Measurements from ENCODE around the gene EIF4EBP2. TPM values are rescaled to one million over a fixed set of nuclear protein-coding genes. Genes with fewer than 3 reads are reported as not detected.

The EIF4EBP2 gene
- polyA plus RNA-seq, 1 experiment: 13.4 TPM

GRCh38 chr10:70369498-70370018 is 34.4 kb upstream of the EIF4EBP2 start:
- TF ChIP-seq CTCF (IDR thresholded peaks at IDR 0.05; ENCODE audit: insufficient read depth, low read depth, low read length): no peak
- no peak overlapping the region for H3K4me3 ChIP-seq (ENCODE audit: low read depth, low read length)
- no peak for DNase-seq (ENCODE audit: low read depth)
- ChIA-PET POLR2A (no interaction called here), CTCF (no interaction called here)
- no peaks in the 10 kb centered on the region for H3K27me3 ChIP-seq (ENCODE audit: control insufficient read depth, insufficient read depth, low read length)
- peaks cover 2% of the 10 kb centered on the region; the same call in 1 of the 2 replicates for H3K36me3 ChIP-seq (ENCODE audit: control insufficient read depth, insufficient read depth, low read length)

- H3K36me3 ChIP-seq (ENCODE audit: control insufficient read depth, insufficient read depth, low read length): peaks cover 2% of the 10 kb centered on the region; the same call in 1 of the 2 replicates
- CTCF ChIA-PET: no interaction called here
- DNase-seq (ENCODE audit: low read depth): no peak
- no peak for TF ChIP-seq CTCF (IDR thresholded peaks at IDR 0.05; ENCODE audit: insufficient read depth, low read depth, low read length)
- no peak overlapping the region for H3K4me3 ChIP-seq (ENCODE audit: low read depth, low read length)
- POLR2A ChIA-PET: no interaction called here
- H3K27me3 ChIP-seq (ENCODE audit: control insufficient read depth, insufficient read depth, low read length): no peaks in the 10 kb centered on the region
These were observed 33.2 kb upstream of the EIF4EBP2 start for GRCh38 chr10:70370766-70371165.

GRCh38 chr10:70371846-70372245 is 32.1 kb upstream of the EIF4EBP2 start:
- POLR2A ChIA-PET: no interaction called here

GRCh38 chr10:70374775-70375614 is 28.9 kb upstream of the EIF4EBP2 start:
- ChIA-PET POLR2A (no interaction called here), CTCF (interaction anchor here (0.6 to 4.2 kb wide), 4 partner anchors 10 to 259 kb away, joined by 3 to 33 read pairs (median 3); no protein-coding TSS in a partner anchor)
- Histone ChIP-seq H3K36me3 (ENCODE audit: control insufficient read depth, insufficient read depth, low read length) (peaks cover 2% of the 10 kb centered on the region; the same call in 1 of the 2 replicates), H3K27me3 (ENCODE audit: control insufficient read depth, insufficient read depth, low read length) (no peaks in the 10 kb centered on the region), H3K4me3 (ENCODE audit: low read depth, low read length) (no peak overlapping the region)
- DNase-seq (ENCODE audit: low read depth): no peak
- TF ChIP-seq CTCF (IDR thresholded peaks at IDR 0.05; ENCODE audit: insufficient read depth, low read depth, low read length): no peak

More at GRCh38 chr10:70371846-70372245, 32.1 kb upstream of the EIF4EBP2 start:
- no peaks in the 10 kb centered on the region for H3K27me3 ChIP-seq (ENCODE audit: control insufficient read depth, insufficient read depth, low read length)
- H3K36me3 ChIP-seq (ENCODE audit: control insufficient read depth, insufficient read depth, low read length): peaks cover 2% of the 10 kb centered on the region; the same call in 1 of the 2 replicates
- TF ChIP-seq CTCF (IDR thresholded peaks at IDR 0.05; ENCODE audit: insufficient read depth, low read depth, low read length): no peak
- no peak for DNase-seq (ENCODE audit: low read depth)
- no peak overlapping the region for H3K4me3 ChIP-seq (ENCODE audit: low read depth, low read length)
- CTCF ChIA-PET: interaction anchor here (1.0 kb wide), 1 partner anchor 150 kb away, joined by 4 read pairs; no protein-coding TSS in a partner anchor

Data from BJ (cell line).